ENCODE results near the gene DOC2B. TPM values are rescaled to one million over a fixed set of nuclear protein-coding genes. Genes with fewer than 3 reads are reported as not detected.

The DOC2B gene
- total and polyA plus RNA-seq, 2 of the 13 experiments (the other 11 are each of a cell fraction or from before 2014, with no cell fraction given) = 0.09 to 0.22 TPM

DNA sequence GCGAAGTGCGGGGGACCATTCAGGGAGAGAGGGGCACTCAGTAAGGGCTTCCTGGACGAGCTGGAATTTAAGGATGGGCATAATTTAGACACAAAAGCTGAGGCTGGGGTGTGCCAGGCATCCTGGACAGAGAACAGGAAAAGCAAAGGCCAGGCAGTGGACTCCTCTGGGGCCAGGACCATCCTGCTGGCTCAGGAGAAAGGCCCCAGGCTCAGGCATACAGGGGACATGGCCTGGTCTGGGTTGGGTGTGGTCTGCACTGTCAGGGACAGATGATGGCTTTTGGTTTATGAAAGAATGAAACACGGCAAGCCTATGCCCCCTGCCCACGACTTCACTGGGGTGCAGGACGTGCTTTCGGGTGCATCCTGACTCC lies 48.9 kb upstream of the DOC2B start:
- no peak overlapping the region for H3K9ac ChIP-seq (ENCODE audit: insufficient read depth, low read depth, low read length)
- no TSS peak for BruUV-seq (replicated peaks)
- in situ Hi-C loops (cut with HindIII; ENCODE audit: extremely low pct_ligation_motif_present, low pct_unique_long_range_greater_than_20kb) (loop anchor here (10.0 kb wide), 1 partner anchor 64 kb away; no protein-coding TSS in a partner anchor), intact Hi-C loops (cut with micrococcal nuclease; ENCODE audit: unreplicated experiment) (no loop called here)
- H3K79me2 ChIP-seq (ENCODE audit: insufficient read depth, low read length) = no peaks in the 10 kb centered on the region
- ATAC-seq = no peak
- 88% methylated on average over 6 of the region's 7 CpGs for WGBS (ENCODE audit: low lambda C conversion rate)
- no peaks in the 10 kb centered on the region for H3K36me3 ChIP-seq (replicated peaks in 1 of 2; ENCODE audit: control insufficient read depth in 1 of 2, insufficient read depth in 2 of 2, low read length in 2 of 2)
- peaks cover 24% of the 10 kb centered on the region for H3K4me1 ChIP-seq (ENCODE audit: insufficient read depth, low read length)
- POLR2A ChIA-PET = no interaction called here
- no peaks in the 10 kb centered on the region for H3K9me3 ChIP-seq (ENCODE audit: low read length)
- H3K4me3 ChIP-seq (replicated peaks in 1 of 3; ENCODE audit: insufficient read depth in 1 of 3, low read depth in 2 of 3, low read length in 3 of 3) = no peak overlapping the region
- no peaks in the 10 kb centered on the region for H3K27me3 ChIP-seq (ENCODE audit: control insufficient read depth in 1 of 2, insufficient read depth in 2 of 2, low read length in 2 of 2)
- peaks cover 2% of the 10 kb centered on the region; the same call in 1 of the 2 replicates for H4K20me1 ChIP-seq (ENCODE audit: insufficient read depth, low read length)
- H3K27ac ChIP-seq (ENCODE audit: extremely low read length, insufficient read depth, low read length) = no peak overlapping the region
- CTCF ChIA-PET (ENCODE audit: low intra/inter-chr PET ratio, low total read pairs) = no interaction called here
- H2AFZ ChIP-seq (ENCODE audit: low read length) = no peak overlapping the region
- FAIRE-seq = no peak
- H3K4me2 ChIP-seq (ENCODE audit: low read depth, low read length) = no peak overlapping the region
- TF ChIP-seq ZNF567 (CRISPR knock-in tag; IDR thresholded peaks at IDR 0.05; ENCODE audit: borderline replicate concordance) = no peak
- TF ChIP-seq, protein P1, sequence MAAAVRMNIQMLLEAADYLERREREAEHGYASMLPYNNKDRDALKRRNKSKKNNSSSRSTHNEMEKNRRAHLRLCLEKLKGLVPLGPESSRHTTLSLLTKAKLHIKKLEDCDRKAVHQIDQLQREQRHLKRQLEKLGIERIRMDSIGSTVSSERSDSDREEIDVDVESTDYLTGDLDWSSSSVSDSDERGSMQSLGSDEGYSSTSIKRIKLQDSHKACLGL (CRISPR knock-in tag; IDR thresholded peaks at IDR 0.05) = no peak
- TF ChIP-seq PPARG (CRISPR knock-in tag; conservative IDR thresholded peaks at IDR 0.05) = no peak
- no peak for TF ChIP-seq ZNF207 (IDR thresholded peaks at IDR 0.05; ENCODE audit: borderline replicate concordance)
- TF ChIP-seq SRF (IDR thresholded peaks at IDR 0.05; ENCODE audit: low read depth, low read length) = no peak
- no peak for TF ChIP-seq ZNF549 (CRISPR knock-in tag; IDR thresholded peaks at IDR 0.05)
- no peak for TF ChIP-seq NRL (CRISPR knock-in tag; IDR thresholded peaks at IDR 0.05; ENCODE audit: borderline replicate concordance)
- no peak for TF ChIP-seq ZSCAN12 (CRISPR knock-in tag; IDR thresholded peaks at IDR 0.05)
- TF ChIP-seq MED1 (CRISPR knock-in tag; IDR thresholded peaks at IDR 0.05) = no peak
- TF ChIP-seq, protein P2, sequence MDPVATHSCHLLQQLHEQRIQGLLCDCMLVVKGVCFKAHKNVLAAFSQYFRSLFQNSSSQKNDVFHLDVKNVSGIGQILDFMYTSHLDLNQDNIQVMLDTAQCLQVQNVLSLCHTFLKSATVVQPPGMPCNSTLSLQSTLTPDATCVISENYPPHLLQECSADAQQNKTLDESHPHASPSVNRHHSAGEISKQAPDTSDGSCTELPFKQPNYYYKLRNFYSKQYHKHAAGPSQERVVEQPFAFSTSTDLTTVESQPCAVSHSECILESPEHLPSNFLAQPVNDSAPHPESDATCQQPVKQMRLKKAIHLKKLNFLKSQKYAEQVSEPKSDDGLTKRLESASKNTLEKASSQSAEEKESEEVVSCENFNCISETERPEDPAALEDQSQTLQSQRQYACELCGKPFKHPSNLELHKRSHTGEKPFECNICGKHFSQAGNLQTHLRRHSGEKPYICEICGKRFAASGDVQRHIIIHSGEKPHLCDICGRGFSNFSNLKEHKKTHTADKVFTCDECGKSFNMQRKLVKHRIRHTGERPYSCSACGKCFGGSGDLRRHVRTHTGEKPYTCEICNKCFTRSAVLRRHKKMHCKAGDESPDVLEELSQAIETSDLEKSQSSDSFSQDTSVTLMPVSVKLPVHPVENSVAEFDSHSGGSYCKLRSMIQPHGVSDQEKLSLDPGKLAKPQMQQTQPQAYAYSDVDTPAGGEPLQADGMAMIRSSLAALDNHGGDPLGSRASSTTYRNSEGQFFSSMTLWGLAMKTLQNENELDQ (CRISPR knock-in tag; IDR thresholded peaks at IDR 0.05; ENCODE audit: borderline replicate concordance) = no peak
- TF ChIP-seq, protein P3, sequence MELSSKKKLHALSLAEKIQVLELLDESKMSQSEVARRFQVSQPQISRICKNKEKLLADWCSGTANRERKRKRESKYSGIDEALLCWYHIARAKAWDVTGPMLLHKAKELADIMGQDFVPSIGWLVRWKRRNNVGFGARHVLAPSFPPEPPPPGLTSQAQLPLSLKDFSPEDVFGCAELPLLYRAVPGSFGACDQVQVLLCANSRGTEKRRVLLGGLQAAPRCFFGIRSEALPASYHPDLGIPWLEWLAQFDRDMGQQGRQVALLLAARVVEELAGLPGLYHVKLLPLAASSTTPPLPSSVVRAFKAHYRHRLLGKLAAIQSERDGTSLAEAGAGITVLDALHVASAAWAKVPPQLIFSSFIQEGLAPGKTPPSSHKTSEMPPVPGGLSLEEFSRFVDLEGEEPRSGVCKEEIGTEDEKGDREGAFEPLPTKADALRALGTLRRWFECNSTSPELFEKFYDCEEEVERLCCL (CRISPR knock-in tag; IDR thresholded peaks at IDR 0.05; ENCODE audit: borderline replicate concordance) = no peak
- no peak for DNase-seq (ENCODE audit: low spot score)

Measured in HepG2 (cell line).